WERI-Rb-1 (cell line): ENCODE measurements around the gene KCNQ4.

Experiments used
- DNase-seq: peaks from one replicate; pipeline ENCODE4 v3.0.0-alpha.2; 2020
- H3K27ac ChIP-seq: fragments of 250-450 bp; sonication (Bioruptor Pico); 2 replicates; pipeline ENCODE4 v1.5.1; 2020; ENCODE audit warnings: mild to moderate bottlenecking, moderate library complexity
- H3K27me3 ChIP-seq: fragments of 250-450 bp; sonication (Bioruptor Pico); 2 replicates; pipeline ENCODE4 v1.5.1; 2021; ENCODE audit warnings: mild to moderate bottlenecking, low read depth, moderate library complexity; ENCODE audit not compliant: insufficient read depth, severe bottlenecking
- H3K36me3 ChIP-seq: fragments of 250-450 bp; sonication (Bioruptor Pico); 2 replicates; pipeline ENCODE4 v1.5.1; 2020; ENCODE audit warnings: mild to moderate bottlenecking, moderate library complexity
- H3K4me3 ChIP-seq: 2 replicates; pipeline ENCODE4 v1.5.1; 2011; ENCODE audit warnings: low read depth, mild to moderate bottlenecking, control low read depth, low read length
- H3K9me3 ChIP-seq: fragments of 250-450 bp; sonication (Bioruptor Pico); 2 replicates; pipeline ENCODE4 v1.5.1; 2021; ENCODE audit warnings: mild to moderate bottlenecking, moderate library complexity; ENCODE audit not compliant: severe bottlenecking
- CTCF ChIP-seq: IDR thresholded peaks from 2 replicates; pipeline ENCODE4 v1.5.1; 2011; ENCODE audit warnings: low read depth, mild to moderate bottlenecking, control low read depth, inconsistent platforms, low read length

The KCNQ4 gene

GRCh38 chr1:40798366-40799281 is 15.0 kb downstream of the KCNQ4 start:
- Histone ChIP-seq H3K9me3 (no peaks in the 10 kb centered on the region), H3K36me3 (no peaks in the 10 kb centered on the region), H3K4me3 (no peak overlapping the region), H3K27ac (no peak overlapping the region), H3K27me3 (no peaks in the 10 kb centered on the region)
- DNase-seq: no peak
- TF ChIP-seq CTCF: no peak

- Histone ChIP-seq H3K27me3 (no peaks in the 10 kb centered on the region), H3K36me3 (no peaks in the 10 kb centered on the region), H3K27ac (no peak overlapping the region), H3K4me3 (no peak overlapping the region), H3K9me3 (no peaks in the 10 kb centered on the region)
- no peak for DNase-seq
- no peak for TF ChIP-seq CTCF
Measured at GRCh38 chr1:40799351-40799867, 15.8 kb downstream of the KCNQ4 start.

GRCh38 chr1:40801742-40802077 is 18.1 kb downstream of the KCNQ4 start:
- no peaks in the 10 kb centered on the region for H3K27me3 ChIP-seq
- no peak overlapping the region for H3K27ac ChIP-seq
- no peak for DNase-seq
- no peaks in the 10 kb centered on the region for H3K9me3 ChIP-seq
- no peak for TF ChIP-seq CTCF
- no peaks in the 10 kb centered on the region for H3K36me3 ChIP-seq
- H3K4me3 ChIP-seq: no peak overlapping the region

GRCh38 chr1:40802078-40802741 is 18.6 kb downstream of the KCNQ4 start:
- Histone ChIP-seq H3K27me3 (no peaks in the 10 kb centered on the region), H3K9me3 (no peaks in the 10 kb centered on the region), H3K36me3 (no peaks in the 10 kb centered on the region), H3K27ac (no peak overlapping the region), H3K4me3 (no peak overlapping the region)
- TF ChIP-seq CTCF: no peak
- DNase-seq: no peak

GRCh38 chr1:40802742-40803113 is 19.1 kb downstream of the KCNQ4 start:
- no peak for DNase-seq
- H3K9me3 ChIP-seq: no peaks in the 10 kb centered on the region
- no peak for TF ChIP-seq CTCF
- no peak overlapping the region for H3K4me3 ChIP-seq
- H3K27me3 ChIP-seq: no peaks in the 10 kb centered on the region
- H3K27ac ChIP-seq: no peak overlapping the region
- no peaks in the 10 kb centered on the region for H3K36me3 ChIP-seq
